AG09309 (cell line): Measurements from ENCODE around the gene PRICKLE1.

Experiments used
- DNase-seq: peaks from one replicate; pipeline ENCODE4 v3.0.0-alpha.2; 2010; ENCODE audit warnings: low read depth
- H3K4me3 ChIP-seq: 2 replicates; pipeline ENCODE4 v1.5.1; 2011; ENCODE audit warnings: mild to moderate bottlenecking, low read depth, low read length, moderate library complexity; ENCODE audit not compliant: control insufficient read depth
- TF ChIP-seq, protein P1 (sequence below): IDR thresholded peaks from 2 replicates; pipeline ENCODE4 v1.5.1; 2011; ENCODE audit warnings: mild to moderate bottlenecking, low read depth, low read length, inconsistent platforms; ENCODE audit not compliant: insufficient read depth, control insufficient read depth; ENCODE audit errors: missing control alignments

PRICKLE1 gene

DNA sequence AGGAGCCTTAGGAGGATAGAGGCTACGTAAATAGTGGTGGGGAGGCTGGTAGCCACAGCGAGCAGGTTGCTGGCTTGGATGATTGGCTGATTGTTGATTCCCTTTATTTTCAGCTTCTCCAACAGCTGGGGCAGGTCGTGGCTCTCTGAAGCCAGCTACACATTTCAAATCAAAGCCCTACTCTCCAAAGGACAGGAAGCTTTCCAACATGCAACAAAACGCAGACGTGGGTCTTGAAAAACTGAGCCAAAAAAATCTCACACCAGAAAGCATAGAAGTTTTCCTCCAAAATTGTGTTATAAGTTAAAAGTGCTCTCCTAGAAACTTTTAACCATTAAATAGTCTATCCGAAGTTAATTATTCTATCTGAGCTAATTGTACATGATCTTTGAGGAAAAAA lies 37.6 kb upstream of the PRICKLE1 start:
- TF ChIP-seq, protein P1, sequence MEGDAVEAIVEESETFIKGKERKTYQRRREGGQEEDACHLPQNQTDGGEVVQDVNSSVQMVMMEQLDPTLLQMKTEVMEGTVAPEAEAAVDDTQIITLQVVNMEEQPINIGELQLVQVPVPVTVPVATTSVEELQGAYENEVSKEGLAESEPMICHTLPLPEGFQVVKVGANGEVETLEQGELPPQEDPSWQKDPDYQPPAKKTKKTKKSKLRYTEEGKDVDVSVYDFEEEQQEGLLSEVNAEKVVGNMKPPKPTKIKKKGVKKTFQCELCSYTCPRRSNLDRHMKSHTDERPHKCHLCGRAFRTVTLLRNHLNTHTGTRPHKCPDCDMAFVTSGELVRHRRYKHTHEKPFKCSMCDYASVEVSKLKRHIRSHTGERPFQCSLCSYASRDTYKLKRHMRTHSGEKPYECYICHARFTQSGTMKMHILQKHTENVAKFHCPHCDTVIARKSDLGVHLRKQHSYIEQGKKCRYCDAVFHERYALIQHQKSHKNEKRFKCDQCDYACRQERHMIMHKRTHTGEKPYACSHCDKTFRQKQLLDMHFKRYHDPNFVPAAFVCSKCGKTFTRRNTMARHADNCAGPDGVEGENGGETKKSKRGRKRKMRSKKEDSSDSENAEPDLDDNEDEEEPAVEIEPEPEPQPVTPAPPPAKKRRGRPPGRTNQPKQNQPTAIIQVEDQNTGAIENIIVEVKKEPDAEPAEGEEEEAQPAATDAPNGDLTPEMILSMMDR = no peak
- no peak for DNase-seq
- H3K4me3 ChIP-seq = no peak overlapping the region

DNA sequence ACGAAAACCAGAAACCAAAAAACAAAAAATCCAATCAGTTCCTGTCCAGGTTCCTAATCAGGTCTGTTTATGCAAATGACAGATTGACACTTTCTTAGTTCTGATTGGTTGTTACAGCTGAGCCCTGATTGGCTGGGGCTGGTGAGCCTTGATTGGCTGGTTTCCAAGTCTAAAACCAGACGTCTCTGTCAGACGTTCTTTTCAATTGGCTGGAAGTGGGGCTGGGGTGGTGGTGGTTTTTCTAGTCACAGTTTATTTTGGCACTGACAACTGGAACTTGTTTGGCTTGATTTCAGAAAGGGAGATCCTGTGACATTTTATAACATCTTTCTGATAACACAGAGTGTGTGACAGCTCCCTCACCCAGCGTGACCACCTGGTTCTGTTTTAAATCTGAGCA lies 36.1 kb upstream of the PRICKLE1 start:
- H3K4me3 ChIP-seq = no peak overlapping the region
- TF ChIP-seq, protein P1 = no peak
- no peak for DNase-seq

DNA sequence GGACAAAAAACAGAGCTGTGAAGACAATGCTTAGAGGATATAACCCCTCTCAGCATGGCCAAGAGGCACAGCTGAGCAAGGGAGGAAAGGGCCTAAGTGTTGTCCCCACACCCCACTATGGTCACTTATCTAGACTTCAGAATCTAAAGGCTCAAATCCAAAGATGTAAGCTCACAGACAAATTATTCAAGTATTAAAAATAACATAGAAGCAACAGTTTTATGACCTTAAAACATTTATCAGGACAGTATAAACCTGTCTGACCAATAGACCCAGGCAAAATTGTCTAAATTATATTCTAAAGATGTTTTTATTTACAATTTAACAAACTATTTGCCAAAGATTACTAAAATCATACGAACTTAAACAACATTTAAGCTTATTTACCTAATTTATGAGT lies 28.1 kb upstream of the PRICKLE1 start:
- no peak for DNase-seq
- TF ChIP-seq, protein P1 = no peak
- H3K4me3 ChIP-seq = no peak overlapping the region

DNA sequence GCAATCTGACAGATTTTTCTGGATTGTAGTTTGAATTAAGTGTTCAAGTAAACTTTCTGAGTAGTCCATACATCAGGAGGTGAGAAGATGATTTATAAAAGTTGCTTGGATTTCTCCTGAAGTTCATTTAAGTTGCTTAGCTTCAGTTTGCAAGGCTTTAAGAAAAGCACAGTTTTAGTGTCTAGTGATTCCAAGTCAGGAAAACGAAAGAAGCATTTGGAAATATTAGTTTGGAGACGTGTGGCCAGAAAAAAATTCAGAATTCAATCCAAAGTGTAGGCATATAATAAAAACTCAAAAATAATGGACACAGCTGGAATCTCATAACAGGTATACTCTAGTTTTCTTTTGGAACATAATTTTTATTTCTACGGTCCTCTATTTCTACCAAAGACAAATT lies 25.5 kb upstream of the PRICKLE1 start:
- TF ChIP-seq, protein P1 = no peak
- no peak for DNase-seq
- H3K4me3 ChIP-seq = no peak overlapping the region

DNA sequence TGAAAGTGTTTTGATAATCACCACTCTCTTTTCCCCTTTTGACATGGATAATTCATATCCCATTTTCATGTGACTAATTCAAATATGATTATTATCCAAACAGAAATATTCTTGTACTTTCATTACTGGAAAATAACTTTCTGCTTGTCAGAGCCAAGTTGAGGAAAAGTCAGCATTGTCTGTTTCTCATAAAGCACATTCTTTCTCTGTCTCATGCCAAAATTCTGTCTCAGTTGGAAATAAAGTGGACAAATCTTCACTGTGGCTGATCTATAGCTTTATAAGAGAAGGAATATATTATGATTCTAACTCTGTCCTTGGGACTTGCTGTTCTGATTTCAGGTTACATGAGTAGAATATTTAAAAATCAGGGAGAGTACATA lies 22.7 kb upstream of the PRICKLE1 start:
- no peak overlapping the region for H3K4me3 ChIP-seq
- no peak for DNase-seq
- TF ChIP-seq, protein P1 = no peak

DNA sequence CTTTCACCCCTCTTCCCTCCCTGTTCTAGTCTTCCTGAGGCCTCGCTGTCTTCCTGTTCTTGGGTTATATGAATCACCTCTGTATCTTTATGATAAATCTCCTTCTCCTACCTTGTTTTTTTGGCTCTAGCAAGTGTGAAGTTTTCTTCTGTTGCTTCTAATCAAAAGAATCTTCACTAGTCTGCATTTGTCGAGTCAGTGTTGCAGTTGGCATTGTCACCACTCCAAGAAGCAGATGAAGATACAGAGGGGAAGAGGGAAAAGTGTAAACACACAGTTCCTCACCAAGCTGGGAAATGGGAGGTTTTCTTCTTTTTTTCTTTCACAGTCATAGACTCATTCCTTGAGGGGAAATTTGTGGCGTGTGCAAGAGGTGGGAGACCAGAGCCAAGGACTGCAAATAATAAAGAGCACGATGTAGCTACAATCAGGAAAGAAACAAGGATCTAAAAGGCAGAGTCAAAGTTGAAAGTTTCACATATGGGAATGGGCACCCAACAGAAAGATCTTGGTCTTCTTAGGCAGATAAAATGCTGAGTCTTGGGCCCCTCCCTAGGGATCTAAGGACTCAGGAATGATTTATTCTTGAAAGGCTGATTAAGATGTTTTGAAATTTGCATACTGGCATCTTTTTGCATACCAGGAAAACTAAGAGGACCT lies 22.2 kb upstream of the PRICKLE1 start:
- no peak for DNase-seq
- TF ChIP-seq, protein P1 = no peak
- H3K4me3 ChIP-seq = no peak overlapping the region
